HL-60/S4 treated with retinoic acid at 250 ng/mL for 4 days and 3 days (cell line): ENCODE results near the gene OTUD1.
"Not testable (repeated sequence)": the region's sequence is repeated elsewhere in the genome, so short reads cannot be mapped to it uniquely, and the experiment has no call there.

Experiments used
- in situ Hi-C: fragments of 300-500 bp; cut with MboI; formaldehyde crosslinking; loops from 2 replicates; pipeline ENCODE4 v1.7.0; 2022; ENCODE audit warnings: low sequenced_read_pairs

OTUD1 gene, protein sequence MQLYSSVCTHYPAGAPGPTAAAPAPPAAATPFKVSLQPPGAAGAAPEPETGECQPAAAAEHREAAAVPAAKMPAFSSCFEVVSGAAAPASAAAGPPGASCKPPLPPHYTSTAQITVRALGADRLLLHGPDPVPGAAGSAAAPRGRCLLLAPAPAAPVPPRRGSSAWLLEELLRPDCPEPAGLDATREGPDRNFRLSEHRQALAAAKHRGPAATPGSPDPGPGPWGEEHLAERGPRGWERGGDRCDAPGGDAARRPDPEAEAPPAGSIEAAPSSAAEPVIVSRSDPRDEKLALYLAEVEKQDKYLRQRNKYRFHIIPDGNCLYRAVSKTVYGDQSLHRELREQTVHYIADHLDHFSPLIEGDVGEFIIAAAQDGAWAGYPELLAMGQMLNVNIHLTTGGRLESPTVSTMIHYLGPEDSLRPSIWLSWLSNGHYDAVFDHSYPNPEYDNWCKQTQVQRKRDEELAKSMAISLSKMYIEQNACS

DNA sequence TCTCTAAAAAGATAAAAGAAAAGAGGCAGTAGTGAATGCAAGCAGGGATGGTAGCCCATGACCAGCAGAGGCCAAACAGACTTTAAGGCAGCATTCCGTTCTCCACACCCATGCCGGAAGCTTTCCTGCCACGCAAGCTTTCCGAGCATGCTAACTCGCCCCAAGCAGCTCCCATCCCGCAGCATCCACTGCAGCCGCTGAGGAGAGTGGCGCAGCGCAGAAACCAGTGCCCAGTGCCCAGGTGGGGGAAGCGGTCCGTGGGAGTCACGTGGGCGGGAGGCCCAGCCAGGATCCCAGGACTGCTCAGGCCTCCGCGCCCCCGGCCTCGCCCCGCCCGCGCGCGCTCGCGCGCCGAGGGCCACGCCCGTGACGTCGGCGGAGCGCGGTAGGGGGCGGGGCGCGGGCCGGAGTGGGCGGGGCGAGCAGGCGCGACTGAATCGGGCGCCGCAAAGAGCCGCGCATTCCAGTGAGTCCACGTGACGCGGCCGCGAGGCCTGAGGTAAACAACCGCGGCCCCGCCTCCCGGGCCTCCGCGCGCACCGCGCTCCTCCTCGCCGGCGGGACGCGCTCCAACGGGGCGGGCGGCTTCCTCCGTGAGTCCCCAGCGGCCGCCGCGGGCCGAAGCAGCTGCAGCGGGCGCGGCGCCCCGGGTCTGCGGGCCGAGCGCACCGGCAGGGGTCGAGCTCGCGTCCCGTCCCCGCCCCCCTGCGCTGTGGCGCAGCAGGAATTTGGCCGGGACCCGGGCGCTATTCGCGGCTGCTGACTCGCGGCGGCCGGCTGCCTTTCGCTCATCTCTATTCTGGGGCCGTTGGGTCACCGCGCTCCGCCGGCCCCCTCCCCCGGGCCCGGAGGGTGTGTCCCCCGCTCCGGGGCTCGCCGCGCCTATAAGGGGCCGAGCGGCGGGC is at the start of gene OTUD1:
TSS of gene OTUD1 (plus strand) at position 529 of the 905 bp plus-strand sequence. CDS start 383 bp downstream, outside the sequence.
- in situ Hi-C loops = no loop called here

DNA sequence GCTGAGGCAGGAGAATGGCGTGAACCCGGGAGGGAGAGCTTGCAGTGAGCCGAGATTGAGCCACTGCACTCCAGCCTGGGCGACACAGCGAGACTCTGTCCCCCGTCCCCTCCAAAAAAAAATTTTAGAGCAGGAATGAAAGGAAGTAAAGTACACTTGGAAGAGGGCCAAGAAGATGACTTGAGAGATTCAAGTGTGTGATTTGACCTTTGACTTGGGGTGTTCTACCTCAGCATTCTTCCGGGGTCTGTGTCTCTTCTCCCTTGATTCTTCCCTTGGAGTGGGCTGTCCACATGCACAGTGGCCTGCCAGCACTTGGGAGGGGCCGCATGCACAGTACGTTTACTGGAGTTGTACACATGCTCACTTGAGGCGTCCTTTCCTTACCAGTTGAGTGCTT is 48.5 kb upstream of the OTUD1 start:
- in situ Hi-C loops = not testable (repeated sequence)

DNA sequence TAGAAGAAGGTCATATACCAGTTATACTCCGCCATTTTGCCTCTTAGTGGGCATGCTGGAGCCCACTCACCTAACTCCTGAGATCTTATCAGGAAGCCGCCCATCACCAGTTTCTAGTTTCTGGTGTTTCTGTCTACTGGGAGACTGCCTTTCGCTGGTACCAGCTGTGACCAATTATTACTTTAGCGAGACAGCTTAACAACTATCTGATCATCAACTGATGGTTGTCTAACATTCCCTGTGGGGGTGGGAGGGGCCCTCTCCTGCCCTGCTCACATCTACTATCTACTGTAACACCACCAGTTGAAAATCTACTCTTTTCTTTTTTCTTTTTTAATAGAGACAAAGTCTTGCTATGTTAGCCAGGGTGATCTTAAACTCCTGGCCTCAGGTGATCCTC is 48.1 kb upstream of the OTUD1 start:
- in situ Hi-C loops = no loop called here

DNA sequence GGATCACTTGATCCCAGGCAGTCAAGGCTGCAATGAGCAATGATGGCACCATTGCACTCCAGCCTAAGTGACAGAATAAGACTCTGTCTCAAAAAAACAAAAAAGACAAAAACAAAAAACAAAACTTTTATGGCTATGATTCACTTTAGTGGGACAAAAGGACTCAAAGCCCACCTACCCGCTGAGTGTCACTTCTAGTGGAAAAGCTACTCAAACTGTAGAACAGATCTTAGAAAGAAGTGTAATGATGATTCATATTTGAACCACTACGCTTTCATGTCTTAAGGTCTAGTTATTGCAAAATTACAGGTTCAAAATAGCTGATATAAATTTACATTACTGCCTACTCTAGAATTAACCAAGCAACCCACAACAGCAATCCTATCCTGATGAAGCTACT is 47.1 kb upstream of the OTUD1 start:
- in situ Hi-C loops = no loop called here

DNA sequence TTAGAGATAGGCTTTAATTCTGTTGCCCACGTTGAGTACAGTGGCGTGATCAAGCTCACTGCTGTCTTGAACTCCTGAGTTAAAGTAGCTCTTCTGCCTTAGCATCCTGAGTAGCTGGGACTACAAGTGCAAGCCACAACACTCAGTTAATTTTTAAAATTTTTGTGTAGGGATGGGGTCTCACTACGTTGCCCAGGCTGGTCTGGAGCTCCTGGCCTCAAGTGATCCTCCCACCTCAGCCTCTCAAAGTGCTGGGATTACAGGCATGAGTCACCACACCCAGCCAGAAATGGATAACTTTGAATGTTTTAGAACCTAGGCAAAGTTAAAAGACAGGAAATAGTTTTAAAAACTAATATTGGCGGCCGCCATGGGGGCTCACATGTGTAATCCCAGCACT is 43.9 kb upstream of the OTUD1 start:
- in situ Hi-C loops = no loop called here

DNA sequence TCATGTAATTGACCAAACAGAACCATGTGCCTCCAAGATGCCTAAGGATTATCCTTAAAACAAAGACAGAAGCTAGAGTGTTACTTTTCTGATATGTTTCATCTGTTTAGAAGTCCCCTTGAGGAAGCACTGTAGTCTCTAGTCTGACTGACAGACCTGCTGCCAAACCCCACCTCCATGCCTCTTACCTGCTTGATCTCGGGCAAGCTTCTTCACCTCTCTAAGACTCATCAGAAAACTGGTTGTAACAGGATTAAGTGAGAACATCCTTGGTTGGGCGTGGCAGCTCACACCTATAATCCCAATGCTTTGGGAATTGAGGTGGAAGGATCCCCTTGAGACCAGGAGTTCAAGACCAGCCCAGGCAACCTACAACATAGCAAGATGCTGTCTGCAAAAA is 42.2 kb upstream of the OTUD1 start:
- in situ Hi-C loops = no loop called here

DNA sequence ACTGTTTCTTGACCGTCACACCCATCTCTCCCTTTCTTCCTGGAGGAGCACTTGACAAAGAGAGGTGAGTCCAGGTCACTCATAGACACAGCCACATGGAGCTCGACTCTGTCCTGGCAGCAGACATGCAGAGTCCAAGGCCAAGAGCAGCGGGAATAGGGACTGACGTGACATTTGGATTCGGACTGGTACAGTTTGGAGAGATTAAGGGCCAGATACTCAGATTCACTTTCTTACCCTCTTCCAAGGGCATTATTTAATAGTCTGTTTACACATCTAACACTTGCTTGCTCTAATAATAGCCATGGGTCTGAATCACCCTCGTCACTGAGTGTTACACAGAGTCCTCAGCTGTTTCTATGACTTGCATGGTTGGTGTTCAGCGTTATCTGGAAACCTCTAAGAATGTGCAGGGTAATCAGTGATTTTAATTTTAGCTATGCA is 39.2 kb upstream of the OTUD1 start:
- in situ Hi-C loops = no loop called here

DNA sequence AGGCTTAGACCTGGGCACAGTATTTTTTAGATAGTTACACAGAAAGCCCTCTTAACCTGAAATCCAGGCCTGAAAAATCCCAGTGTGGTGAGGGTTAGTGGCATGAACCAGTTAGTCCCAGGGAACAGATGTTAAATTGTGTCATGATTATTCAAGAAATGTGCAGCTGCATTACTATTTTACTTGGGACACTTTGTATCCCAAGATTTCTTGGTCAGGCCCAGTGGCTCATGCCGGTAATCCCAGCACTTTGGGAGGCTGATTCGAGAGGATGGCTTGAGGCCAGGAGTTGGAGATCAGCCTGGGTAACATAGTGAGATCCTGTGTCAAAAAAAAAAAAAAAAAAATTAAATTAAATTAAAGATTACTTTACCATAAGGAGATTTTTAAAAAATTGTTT is 36.0 kb upstream of the OTUD1 start:
- in situ Hi-C loops = no loop called here

DNA sequence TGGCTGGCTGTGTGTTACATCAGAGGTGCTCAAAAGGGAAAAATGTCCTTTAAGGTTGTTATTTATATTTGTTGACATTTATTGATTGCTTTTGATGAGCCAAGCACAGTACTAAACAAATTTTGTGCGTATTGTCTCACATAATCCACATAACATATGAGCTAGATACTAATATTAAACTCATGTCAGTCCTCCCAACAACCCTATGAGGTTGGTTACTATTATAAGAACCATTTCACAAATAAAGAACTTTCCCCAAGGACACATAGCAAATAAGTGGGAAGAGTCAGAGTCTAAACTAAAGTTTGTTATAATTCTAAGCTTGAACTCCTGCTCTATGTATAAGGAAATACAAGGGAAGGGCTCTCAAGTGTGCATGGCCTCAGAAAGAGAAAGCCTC is 35.6 kb upstream of the OTUD1 start:
- in situ Hi-C loops = no loop called here

DNA sequence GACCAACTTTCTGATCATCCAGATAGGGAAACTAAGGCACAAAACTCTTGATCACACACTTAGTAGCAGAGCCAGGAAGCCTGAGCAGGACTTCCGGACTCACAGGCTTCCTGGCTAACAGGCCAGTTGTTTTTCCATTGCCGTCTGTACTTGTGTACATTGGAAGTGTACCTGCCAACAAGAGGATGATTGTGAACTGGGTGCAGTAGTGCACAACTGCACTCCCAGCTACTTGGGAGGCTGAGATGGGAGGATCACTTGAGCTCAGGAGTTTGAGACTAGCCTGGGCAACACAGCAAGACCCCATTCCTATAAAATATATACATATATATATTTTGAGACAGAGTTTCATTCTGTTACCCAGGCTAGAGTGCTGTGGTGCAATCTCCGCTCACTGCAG is 35.2 kb upstream of the OTUD1 start:
- in situ Hi-C loops = no loop called here

DNA sequence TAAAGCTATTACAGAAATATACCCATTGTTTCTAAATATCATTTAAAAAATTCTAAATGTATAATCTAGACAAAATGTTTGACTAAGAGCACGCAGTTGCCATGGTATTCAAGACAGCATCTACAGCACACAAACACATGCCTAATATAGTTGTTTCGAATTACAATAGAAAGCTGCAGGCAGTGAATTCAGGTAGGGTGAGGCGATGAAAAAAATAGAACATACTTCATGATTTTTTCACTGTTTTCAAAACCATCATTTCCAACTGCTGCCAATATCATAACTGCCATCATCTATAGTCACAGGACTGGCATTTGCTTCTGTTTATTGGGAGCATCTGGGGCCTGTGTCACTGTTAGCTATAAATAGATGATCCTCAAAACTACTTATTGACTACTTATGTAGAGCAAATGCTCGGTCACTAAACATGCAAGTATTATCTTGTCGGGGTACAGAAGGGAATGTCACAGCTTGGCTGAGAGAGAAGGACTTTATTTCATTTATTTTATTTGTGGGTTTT is 34.4 kb upstream of the OTUD1 start:
- in situ Hi-C loops = no loop called here

DNA sequence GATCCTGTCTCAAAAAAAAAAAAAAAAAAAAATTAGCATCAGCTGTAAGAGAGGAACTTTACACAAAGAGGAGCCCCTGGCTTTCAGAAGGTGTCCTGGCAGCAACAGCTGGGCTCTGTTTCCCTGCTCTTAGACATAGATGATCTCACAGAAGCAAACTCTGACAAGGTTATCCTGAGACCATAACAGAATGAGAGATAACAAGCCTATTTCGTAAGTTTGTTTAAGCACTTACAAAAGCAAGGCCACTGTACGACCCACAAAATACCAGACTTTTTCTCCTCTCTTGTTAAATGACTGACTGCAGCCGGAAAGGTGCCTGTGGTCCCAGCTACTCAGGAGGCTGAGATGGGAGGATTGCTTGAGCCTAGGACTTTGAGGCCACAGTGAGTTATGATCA is 33.3 kb upstream of the OTUD1 start:
- in situ Hi-C loops = no loop called here

DNA sequence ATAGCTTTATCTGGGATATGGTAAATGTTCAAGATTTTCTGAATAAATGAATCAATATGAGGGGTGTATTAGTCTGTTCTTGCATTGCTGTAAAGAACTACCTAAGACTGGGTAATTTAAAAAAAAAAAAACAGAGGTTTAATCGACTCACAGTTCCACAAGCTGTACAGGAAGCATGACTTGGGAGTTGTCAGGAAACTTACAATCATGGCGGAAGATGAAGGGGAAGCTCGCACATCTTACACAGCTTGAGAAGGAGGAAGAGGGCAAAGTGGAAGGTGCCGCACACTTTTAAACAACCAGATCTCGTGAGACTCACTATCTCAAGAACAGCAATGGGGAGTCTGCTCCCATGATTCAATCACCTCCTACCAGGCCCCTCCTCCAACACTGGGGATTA is 32.5 kb upstream of the OTUD1 start:
- in situ Hi-C loops = no loop called here

DNA sequence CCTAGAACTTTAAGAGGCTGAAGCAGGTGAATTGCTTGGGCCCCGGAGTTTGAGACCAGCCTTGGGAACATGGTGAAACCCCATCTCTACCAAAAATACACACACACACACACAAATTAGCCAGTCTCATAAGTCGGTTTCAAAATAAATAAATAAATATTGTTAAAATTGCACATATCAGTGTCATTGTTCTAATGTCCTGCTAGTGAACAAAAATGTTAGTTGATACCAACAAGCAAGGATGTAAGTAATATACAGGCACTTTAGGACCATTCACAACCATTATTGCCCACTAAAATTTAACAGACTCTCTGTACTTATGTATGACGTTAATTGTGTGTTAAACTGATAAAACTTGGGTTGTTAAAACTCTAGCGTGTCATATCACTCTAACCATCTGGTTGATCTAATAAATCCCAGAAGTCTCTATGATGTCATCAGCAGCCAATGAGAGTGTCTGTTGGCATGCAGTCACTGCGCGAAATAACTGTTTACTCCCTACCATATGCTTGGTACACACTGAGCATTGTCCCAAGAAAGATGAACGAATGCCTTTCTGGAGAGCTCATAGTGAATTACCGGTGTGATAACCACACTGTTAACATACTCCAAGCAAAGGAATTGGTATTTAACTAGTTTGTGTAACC is 30.4 kb upstream of the OTUD1 start:
- in situ Hi-C loops = no loop called here

DNA sequence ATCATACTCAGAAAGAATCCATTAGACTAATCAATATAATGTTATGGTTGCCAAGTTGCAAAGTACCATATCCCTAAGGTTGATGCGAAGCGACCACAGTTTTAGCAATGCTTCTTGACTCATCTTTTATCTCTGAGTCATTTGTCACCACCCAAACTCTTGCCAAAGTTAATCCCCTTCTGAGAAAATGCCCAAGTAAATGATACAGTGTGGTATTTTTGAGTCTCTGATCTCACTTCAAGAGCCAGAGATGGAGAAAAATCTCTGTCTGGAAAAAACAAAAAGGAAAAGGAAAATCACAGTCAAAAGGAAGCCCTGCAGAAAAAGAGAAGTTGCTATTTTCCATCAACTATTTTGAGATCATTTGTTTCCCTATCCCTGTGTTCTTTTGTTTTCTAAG is 26.7 kb upstream of the OTUD1 start:
- in situ Hi-C loops = no loop called here

DNA sequence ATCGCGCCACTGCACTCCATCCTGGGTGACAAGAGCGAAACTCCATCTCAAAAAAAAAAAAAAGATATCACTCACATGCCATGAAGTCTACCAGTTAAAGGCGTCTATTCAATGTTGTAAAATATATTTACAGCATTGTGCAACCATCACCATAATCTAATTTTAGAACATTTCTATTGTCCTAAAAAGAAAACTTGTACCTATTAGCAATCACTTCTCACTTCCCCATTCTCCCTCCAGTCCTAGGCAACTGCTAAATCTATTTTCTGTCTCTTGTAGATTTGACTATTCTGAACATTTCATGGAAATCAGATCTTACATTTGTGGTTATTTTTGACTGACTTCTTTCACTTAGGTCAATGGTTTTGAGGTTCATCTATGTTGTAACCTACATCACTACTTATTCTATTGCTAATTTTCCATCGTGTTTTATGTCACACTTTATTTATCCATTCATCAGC is 25.2 kb upstream of the OTUD1 start:
- in situ Hi-C loops = no loop called here

DNA sequence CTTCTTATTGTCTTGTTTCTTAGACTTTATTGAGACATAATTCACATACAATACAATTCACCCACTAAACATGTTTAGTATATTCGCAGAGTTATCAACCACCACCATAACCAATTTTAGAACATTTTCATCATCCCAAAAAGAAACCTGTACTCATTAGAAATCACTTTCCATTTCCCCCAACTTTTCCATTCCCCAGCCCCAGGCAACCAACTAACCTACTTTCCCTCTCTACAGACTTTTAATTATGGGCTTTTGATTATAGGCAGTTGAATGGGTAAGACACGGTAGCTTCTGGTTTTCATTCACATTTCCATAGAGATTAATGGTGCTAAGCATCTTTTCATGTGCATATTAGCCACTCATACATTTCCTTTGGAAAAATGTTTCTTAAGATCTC is 24.2 kb upstream of the OTUD1 start:
- in situ Hi-C loops = no loop called here

DNA sequence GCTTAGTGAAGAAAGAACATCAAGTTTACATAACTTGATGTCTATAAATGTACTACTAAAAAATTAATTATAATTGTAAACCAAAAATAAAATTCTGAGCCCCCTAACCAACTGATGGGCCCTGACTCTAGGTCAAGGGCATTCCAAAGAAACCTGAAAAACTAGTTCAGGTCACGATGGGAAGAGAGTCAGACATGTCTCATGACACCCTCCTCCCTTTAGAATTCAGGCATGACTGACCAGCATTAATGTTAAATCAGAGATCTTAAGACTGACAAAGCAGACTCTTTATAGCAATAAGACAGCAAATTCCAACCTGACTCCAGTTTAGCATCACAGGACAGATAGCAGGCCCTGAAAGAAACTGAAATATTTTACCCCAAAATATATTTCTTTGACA is 21.6 kb upstream of the OTUD1 start:
- in situ Hi-C loops = no loop called here

DNA sequence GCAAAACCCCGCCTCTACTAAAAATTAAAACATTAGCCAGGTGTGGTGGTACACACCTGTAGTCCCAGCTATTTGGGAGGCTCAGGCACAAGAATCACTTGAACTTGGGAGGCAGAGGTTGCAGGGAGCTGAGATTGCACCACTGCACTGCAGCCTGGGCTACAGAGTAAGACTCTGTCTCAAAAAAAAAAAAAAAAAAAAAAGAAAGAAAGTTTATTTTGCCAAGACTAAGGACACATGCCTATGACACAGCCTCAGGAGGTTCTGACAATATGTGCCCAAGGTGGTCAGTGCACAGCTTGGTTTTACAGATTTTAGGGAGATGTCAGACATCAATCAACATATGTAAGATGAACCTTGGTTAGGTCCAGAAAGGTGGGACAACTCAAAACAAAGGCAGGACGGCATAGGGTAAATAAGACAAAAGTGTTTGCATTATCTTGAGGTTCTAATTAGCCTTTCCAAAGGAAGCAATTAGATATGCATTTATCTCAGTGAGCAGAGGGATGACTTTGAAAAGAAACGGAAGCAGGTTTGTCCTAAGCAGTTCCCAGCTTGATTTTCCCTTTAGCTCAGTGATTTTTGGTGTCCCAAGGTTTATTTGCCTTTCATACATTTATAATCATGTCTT is 20.7 kb upstream of the OTUD1 start:
- in situ Hi-C loops = no loop called here

DNA sequence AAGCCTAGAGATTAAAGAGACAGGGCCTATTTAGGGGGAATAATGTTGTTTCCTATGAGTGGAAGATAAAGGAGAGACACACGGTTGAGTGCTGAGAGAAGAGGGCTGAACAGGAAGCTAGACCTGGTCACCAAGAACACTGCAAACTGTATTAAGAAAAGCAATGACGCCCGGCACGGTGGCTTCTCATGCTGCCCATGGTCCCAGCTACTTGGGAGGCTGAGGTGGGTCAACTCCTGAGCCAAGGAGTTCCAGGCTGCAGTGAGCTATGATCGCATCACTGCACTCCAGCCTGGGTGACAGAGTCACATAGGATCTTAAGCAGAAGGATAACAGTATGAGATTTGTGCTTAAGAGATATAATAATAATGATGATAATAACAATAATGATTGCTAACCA is 19.7 kb upstream of the OTUD1 start:
- in situ Hi-C loops = no loop called here
